Hematopoietic multipotent progenitor cell (in vitro differentiated cells): Measurements from ENCODE around the gene THSD7B. TPM values are rescaled to one million over a fixed set of nuclear protein-coding genes. Genes with fewer than 3 reads are reported as not detected.

Experiments
- DNase-seq, 3 donors: peaks; one replicate each; pipeline ENCODE4 v3.0.0-alpha.2; 2011 to 2015; ENCODE audit warnings: low read depth in 2 of 3, low spot score in 2 of 3
- total RNA-seq: library from RNA; depleted of rRNA; stranded (reverse); fragments of >200 nt; gene quantifications from one replicate; pipeline ENCODE4 v1.2.3, GENCODE V29; 2012

The THSD7B gene
- total RNA-seq, 1 donor: not detected

- no peak for DNase-seq
Observed at GRCh38 chr2:136798766-136799165, 33.4 kb downstream of the THSD7B start.

DNA sequence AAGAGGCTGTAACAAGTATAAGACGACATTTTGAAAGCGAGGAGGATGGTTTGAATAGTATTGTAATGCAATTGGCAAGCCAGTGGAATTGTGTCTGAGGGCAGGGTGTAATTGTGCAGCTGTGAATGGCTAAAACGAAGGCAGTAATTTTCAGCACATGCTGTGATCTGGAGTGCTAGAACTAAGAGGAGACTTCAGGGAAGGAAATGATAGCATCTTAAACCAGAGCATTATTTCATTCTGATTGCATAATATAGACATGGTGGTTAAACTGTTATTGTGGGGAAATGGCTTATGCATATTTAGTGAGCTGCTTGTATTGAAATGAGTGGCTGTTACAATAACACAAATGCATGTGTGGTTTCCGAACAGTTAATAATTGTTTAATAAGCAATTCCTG is 36.3 kb downstream of the THSD7B start:
- no peak for DNase-seq

GRCh38 chr2:136809998-136810397 is 44.7 kb downstream of the THSD7B start:
- DNase-seq: no peak

DNA sequence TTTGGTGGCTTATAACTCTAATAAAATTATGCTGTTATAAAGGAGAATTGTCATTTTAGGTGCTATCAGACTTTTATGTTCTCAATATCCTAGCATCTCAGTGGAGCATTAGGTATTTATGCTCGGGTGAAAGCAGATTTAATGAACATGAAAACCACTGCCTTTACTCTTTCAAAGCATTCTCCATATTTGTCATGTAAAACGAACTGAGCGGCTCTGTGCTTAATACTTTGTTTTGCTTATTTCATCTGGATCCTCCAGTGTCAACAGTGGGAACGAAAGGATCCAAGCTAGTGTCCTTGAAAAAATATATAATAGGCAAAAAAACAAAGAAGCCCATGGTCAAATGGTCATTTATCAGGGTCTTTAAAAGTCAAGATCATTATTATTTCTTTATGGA is 53.5 kb downstream of the THSD7B start:
- no peak for DNase-seq

- no peak for DNase-seq
Observed at GRCh38 chr2:136823291-136823690, 57.9 kb downstream of the THSD7B start.

- no peak for DNase-seq
Observed at GRCh38 chr2:136828162-136828561, 62.8 kb downstream of the THSD7B start.

GRCh38 chr2:136828774-136829173 is 63.4 kb downstream of the THSD7B start:
- DNase-seq: no peak

- DNase-seq: no peak
Observed at GRCh38 chr2:136844546-136844945, 79.2 kb downstream of the THSD7B start.

DNA sequence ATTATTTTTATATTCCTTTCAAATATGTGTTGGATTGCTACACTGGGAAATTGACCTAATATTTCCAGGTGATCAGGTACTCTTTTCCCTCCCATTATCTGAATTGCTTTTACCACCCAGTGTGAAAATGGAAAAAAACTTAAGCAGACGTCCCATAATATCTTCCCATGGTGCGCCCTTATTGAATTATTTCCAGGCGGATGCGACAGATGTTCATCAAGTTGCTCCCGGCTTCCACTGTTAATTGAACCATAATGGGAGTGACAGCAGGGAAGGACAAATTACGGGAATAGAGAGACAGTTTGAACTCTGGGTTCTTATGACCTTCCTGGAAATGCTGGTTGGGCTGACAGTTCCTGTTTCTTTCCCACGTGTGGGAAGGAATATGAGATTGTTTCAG is 93.3 kb downstream of the THSD7B start:
- DNase-seq: no peak

DNA sequence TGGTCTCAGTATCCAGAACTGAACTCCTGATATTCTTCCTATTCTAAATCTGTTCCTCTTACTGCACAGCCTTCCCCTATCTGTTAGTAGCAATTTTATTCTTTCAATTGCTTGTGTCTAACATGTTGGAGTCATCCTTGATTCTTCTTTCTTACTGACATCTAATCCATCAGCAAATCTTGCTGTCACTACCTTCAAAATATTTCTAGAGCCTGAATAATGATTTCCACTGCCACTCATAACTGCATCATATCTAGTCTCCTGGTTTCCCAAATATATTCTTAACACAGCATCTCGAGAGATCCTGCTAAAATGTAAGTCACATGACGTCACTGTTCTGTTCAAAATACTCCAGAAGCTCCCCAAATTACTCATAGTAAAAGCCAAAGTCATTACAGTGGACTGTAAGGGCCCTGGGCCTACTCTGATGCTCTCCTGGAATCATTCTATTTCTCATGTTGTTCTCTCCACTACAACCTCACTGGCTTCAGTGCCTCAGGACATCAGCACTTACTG is 95.2 kb downstream of the THSD7B start:
- no peak for DNase-seq

DNA sequence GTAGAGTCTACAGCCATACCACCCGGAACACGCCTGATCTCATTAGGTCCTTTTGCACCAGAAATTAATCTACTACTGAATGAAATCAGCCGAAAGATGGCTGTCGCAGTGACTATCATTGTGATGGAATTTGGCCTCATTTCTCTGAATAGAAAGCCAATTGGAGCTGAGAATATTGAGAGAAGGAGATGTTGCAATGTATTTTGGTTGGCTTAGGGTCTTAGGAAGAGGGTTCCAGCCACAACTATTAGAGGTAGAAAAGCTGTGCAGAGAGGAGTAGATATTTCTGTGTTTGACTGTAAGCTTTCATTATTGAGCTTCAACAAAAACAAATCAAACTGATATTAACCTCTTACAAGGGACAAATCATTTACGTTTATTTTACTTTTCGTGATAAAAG is 98.1 kb downstream of the THSD7B start:
- no peak for DNase-seq

GRCh38 chr2:136863874-136864273 is 98.5 kb downstream of the THSD7B start:
- no peak for DNase-seq

DNA sequence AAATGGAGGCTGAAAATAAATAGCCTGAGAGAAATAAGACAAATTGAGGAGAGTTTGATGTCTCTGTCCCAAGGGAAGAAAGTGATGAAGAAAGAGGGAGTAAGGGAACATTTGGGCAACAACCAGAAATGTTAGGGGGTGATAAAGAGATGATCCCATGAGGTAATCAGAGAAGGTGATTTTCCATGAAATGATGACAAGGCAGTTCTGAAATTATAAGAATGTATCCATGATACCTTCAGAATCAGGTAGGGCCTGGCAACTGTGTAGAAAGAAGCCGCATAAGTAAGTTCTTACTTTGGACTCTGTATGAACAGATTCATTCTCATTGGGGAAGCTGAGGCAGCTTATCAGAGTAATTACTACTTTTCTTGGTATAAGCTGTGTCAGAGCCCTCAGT is 106.1 kb downstream of the THSD7B start:
- no peak for DNase-seq

GRCh38 chr2:136874258-136874657 is 108.9 kb downstream of the THSD7B start:
- no peak for DNase-seq

GRCh38 chr2:136891100-136891499 is 125.8 kb downstream of the THSD7B start:
- no peak for DNase-seq

DNA sequence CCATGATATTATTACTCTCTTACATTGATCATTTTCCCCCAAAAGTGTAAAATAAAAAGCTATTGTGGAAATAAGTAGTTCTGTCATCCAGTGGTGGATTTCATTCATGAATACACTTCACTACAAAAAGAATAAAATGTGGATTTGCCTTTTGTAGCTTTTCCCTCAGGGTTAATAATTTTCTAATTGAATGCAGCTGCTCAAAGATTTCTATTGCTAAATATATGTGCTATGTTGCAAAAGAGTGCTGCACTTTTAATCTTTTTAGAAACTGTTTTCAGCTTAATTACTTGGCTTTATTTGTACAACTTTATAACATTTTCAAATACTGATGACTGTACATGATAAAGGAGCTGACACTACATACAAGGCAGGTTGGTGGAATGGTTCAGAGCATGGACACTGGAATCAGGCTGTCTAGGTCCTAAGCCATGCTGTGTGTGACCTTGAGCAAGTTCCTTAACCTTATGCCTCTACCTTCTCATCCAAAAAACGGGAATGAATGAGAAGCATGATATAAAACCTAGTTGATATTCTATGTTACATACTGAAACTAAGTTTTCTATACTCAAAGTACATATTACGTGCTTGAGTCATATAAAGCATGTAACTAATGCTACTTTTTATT is 128.8 kb downstream of the THSD7B start:
- DNase-seq: no peak

DNA sequence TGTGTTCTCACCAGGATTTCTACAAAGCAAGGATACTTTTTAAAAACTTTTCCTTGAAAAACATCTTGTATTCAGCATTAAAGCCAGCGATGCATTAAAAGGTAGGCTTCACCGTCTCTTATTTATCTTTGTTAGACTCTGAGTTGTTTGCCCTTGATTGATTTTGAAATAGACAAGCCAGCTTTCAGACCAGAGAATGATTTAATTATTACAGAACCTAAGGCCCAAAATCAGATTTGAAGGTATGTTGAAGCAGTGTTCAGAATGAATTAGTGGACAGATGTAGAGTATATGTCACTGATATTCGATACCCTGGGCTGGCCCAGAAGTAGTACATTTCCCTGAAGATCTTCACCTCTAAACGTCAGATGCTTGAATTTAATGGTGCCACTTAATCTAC is 136.4 kb downstream of the THSD7B start:
- DNase-seq: no peak

DNA sequence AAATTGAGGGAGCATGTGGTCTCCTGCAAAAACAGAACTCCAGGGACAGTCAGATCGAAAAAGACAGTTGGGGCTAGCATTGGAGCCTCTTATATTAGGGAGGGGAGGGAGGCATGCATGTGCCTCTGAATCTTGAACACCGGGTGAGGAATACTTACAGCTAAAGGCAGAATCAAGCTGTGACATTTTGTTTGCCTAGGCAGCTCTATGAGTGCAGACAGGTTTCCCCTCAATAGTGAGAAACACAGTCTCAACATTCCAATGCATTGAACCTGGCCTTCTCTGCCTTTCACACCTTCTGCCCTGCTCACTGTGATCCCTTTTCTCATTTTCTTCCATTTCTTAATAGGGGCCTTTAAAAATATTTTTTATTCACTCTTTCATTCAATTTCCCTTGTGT is 140.4 kb downstream of the THSD7B start:
- DNase-seq: no peak

- DNase-seq: no peak
Observed at GRCh38 chr2:136909777-136910176, 144.4 kb downstream of the THSD7B start.

DNA sequence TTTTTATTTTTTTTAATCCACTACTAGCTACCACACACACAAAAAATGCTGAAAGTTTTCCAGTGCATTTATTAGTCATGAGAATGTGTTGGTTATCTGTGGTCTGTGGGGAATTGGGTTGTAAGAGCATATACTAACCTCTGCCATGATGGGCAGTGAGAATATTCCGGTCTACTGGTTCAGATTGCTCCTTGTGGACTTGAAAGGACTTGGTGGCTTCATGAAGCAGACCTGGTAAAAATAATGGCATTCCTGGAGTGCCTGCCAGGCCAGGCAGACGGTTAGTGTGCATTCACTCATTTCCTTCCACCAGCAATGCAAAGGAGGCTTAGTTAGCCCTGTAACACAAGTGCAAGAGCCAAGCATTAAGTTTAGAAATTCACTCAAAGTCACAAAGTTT is 150.8 kb downstream of the THSD7B start:
- no peak for DNase-seq

- DNase-seq: no peak
Observed at GRCh38 chr2:136917411-136917881, 152.1 kb downstream of the THSD7B start.

GRCh38 chr2:136919682-136920081 is 154.3 kb downstream of the THSD7B start:
- DNase-seq: no peak
